Gastroesophageal sphincter (tissue), 4 donors: ENCODE measurements around the gene TOMM40. TPM values are rescaled to one million over a fixed set of nuclear protein-coding genes. Genes with fewer than 3 reads are reported as not detected.
A peak's percentile ranks its signal among the peaks of the same experiment; 100 is the strongest.

Experiments
- ATAC-seq: fragments of 150-250 bp; one replicate; pipeline ENCODE4 v1.9.1; 2016; ENCODE audit warnings: mild to moderate bottlenecking, moderate library complexity
- H3K27ac ChIP-seq, 4 donors: fragments of 200-600 bp; sonication (generic) in 3 of 4; 1 replicate in 3 of 4; 2 replicates in 1 of 4; pipeline ENCODE4 v1.5.1; 2016 to 2019
- H3K27me3 ChIP-seq: fragments of 200-600 bp; sonication (generic); one replicate; pipeline ENCODE4 v1.5.1; 2019
- H3K36me3 ChIP-seq, 2 donors: fragments of 200-600 bp; sonication (generic); one replicate each; pipeline ENCODE4 v1.5.1; 2019; ENCODE audit warnings: control low read depth in 1 of 2
- H3K4me1 ChIP-seq, 3 donors: fragments of 200-600 bp; sonication (generic); 1 replicate in 2 of 3; 2 replicates in 1 of 3; pipeline ENCODE4 v1.5.1; 2016 to 2019; ENCODE audit warnings: control low read depth in 2 of 3
- H3K4me3 ChIP-seq, 2 donors: fragments of 200-600 bp; sonication (generic); one replicate each; pipeline ENCODE4 v1.5.1; 2019; ENCODE audit warnings: mild to moderate bottlenecking in 1 of 2, moderate library complexity in 1 of 2
- H3K9me3 ChIP-seq, 3 donors: fragments of 200-600 bp; sonication (generic); one replicate each; pipeline ENCODE4 v1.5.1; 2017 to 2019; ENCODE audit warnings: control low read depth in 2 of 3
- EP300 ChIP-seq: sonication (generic); formaldehyde crosslinking; IDR thresholded peaks from one replicate; pipeline ENCODE4 v1.6.1; 2017; ENCODE audit warnings: antibody characterized with exemption, mild to moderate bottlenecking
- POLR2A ChIP-seq, 2 donors: fragments of 450-650 bp; IDR thresholded peaks; one replicate each; pipeline ENCODE4 v1.6.1; 2017; ENCODE audit warnings: antibody characterized with exemption in 2 of 2, mild to moderate bottlenecking in 2 of 2, moderate library complexity in 1 of 2
- POLR2AphosphoS5 ChIP-seq: sonication (generic); formaldehyde crosslinking; IDR thresholded peaks from one replicate; pipeline ENCODE4 v1.6.1; 2017; ENCODE audit warnings: antibody characterized with exemption
- WGBS, 2 donors: methylation state at CpG; one replicate each; pipeline ENCODE4 v1.1.5; 2018; ENCODE audit warnings: low coverage in 1 of 2; 5-methylcytosine and 5-hydroxymethylcytosine counted together
- total RNA-seq, 4 donors: library from RNA; depleted of rRNA; stranded (reverse); fragments of >200 nt; gene quantifications; one replicate each; pipeline ENCODE4 v1.1.0, GENCODE V29; 2016
- TF ChIP-seq, protein P1 (sequence below), 4 experiments: fragments of 200-600 bp in 2 of 4; fragments of 450-650 bp in 2 of 4; sonication (generic) in 1 of 4; IDR thresholded peaks; one replicate each; pipeline ENCODE4 v1.5.1; 2017 to 2019; ENCODE audit warnings: antibody characterized with exemption in 4 of 4, mild to moderate bottlenecking in 2 of 4, moderate library complexity in 2 of 4

Gene TOMM40
- total RNA-seq, 4 donors from 2014 or later, result 30.7 to 41.2 (median 33.7) TPM

DNA sequence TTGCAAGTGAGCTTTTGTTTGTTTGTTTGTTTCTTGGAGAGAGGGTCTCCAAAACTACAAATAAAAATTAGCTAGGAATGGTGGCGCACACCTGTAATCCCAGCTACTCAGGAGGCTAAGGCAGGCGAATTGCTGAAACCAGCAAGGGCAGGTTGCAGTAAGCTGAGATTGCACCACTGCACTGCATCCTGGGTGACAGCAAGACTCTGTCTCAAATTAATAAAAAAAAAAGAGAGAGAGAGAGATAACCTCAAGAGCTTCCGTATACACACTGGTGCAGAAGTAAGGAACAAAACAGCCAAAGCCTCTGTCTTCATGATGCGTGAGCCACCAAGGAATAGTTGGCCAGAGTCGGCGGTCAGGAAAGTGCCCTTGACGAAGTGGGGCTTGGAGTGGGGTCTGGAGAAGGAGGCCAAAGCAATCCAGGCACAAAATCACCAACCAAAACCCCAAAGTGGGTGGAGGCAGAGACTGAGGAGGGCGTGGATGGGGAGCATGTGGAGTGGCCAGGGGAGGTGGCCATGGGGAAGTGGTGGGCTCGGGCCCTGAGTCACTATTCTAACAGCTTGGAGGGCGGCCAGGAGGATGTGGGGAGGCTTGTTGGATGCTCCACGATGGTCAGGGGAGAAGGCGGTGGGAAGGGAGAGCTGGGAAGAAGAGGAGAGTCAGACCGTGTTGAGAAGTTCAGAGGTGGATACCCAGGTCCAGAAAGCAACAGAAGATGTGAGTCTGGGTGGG is 21.2 kb upstream of the TOMM40 start:
- TF ChIP-seq EP300 (no peak), POLR2AphosphoS5 (no peak), POLR2A (IDR thresholded peaks at IDR 0.05) (no peak)
- TF ChIP-seq, protein P1, sequence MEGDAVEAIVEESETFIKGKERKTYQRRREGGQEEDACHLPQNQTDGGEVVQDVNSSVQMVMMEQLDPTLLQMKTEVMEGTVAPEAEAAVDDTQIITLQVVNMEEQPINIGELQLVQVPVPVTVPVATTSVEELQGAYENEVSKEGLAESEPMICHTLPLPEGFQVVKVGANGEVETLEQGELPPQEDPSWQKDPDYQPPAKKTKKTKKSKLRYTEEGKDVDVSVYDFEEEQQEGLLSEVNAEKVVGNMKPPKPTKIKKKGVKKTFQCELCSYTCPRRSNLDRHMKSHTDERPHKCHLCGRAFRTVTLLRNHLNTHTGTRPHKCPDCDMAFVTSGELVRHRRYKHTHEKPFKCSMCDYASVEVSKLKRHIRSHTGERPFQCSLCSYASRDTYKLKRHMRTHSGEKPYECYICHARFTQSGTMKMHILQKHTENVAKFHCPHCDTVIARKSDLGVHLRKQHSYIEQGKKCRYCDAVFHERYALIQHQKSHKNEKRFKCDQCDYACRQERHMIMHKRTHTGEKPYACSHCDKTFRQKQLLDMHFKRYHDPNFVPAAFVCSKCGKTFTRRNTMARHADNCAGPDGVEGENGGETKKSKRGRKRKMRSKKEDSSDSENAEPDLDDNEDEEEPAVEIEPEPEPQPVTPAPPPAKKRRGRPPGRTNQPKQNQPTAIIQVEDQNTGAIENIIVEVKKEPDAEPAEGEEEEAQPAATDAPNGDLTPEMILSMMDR (IDR thresholded peaks at IDR 0.05), result no peak
- Histone ChIP-seq H3K4me1 (peaks cover 0 to 18% (median 0%) of the 10 kb centered on the region in 3 donors), H3K27ac (peak overlapping the region in 3 of 4 donors; percentile 42 to 58 (median 51)), H3K36me3 (peaks cover 0 to 85% of the 10 kb centered on the region in 2 donors), H3K4me3 (no peak overlapping the region), H3K9me3 (no peaks in the 10 kb centered on the region), H3K27me3 (no peaks in the 10 kb centered on the region)
- WGBS, 2 donors, result 61 to 66% methylated on average over 11 to 13 of the region's 13 CpGs
- no peak for ATAC-seq

DNA sequence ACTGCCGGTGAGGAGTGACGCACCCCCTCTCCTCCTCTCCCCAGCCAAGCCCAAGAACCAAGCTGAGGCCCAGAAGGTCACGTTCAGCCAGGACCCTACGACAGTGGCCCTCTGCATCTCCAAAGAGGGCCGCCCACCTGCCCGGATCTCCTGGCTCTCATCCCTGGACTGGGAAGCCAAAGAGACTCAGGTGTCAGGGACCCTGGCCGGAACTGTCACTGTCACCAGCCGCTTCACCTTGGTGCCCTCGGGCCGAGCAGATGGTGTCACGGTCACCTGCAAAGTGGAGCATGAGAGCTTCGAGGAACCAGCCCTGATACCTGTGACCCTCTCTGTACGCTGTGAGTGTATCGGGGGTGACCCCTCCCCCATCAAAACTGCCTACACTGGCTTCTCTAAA is 19.2 kb upstream of the TOMM40 start:
- TF ChIP-seq POLR2AphosphoS5 (no peak), POLR2A (IDR thresholded peaks at IDR 0.05) (no peak), EP300 (no peak)
- TF ChIP-seq, protein P1 (IDR thresholded peaks at IDR 0.05), result no peak
- H3K9me3 ChIP-seq, result no peaks in the 10 kb centered on the region
- no peak overlapping the region for H3K4me3 ChIP-seq
- ATAC-seq, result no peak
- peaks cover 0 to 18% (median 0%) of the 10 kb centered on the region in 3 donors for H3K4me1 ChIP-seq
- H3K27ac ChIP-seq, result peak overlapping the region in 2 of 4 donors; percentile 27 to 35
- no peaks in the 10 kb centered on the region for H3K27me3 ChIP-seq
- H3K36me3 ChIP-seq, result peaks cover 0 to 85% of the 10 kb centered on the region in 2 donors
- WGBS, 2 donors, result 93% methylated on average over 2 of the region's 14 CpGs; no CpG with 5 or more reads in 1 of the 2 donors

GRCh38 chr19:44872661-44873060 is 18.4 kb upstream of the TOMM40 start:
- ATAC-seq, result no peak
- Histone ChIP-seq H3K4me1 (peaks cover 0 to 14% (median 0%) of the 10 kb centered on the region in 3 donors), H3K27me3 (no peaks in the 10 kb centered on the region), H3K4me3 (no peak overlapping the region), H3K9me3 (no peaks in the 10 kb centered on the region), H3K36me3 (peaks cover 0 to 86% of the 10 kb centered on the region in 2 donors), H3K27ac (peak overlapping the region in 1 of 4 donors; percentile 25)
- WGBS, 2 donors, result 77 to 93% methylated on average over 4 of the region's 4 CpGs
- no peak for TF ChIP-seq EP300
- no peak for TF ChIP-seq POLR2AphosphoS5
- no peak for TF ChIP-seq POLR2A (IDR thresholded peaks at IDR 0.05)
- TF ChIP-seq, protein P1 (IDR thresholded peaks at IDR 0.05), result no peak

DNA sequence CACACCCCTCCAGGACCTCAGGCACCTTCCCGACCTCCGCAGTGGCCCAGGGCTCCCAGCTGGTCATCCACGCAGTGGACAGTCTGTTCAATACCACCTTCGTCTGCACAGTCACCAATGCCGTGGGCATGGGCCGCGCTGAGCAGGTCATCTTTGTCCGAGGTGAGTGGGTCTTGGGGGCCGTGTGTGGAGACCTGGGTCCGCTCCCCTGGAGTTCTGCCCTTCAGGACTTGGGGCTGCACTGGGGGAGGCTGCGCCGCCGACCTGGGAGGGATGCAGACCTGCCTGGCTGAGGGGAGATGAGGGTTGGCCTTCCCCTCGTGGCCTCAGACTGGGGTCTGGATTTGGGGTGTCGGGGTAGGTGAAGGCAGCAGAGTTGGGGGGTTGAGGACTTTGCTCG is 16.7 kb upstream of the TOMM40 start:
- 100% methylated on average over 2 of the region's 16 CpGs for WGBS, 2 donors
- H3K36me3 ChIP-seq, result peaks cover 0 to 92% of the 10 kb centered on the region in 2 donors
- TF ChIP-seq POLR2A (IDR thresholded peaks at IDR 0.05) (no peak), EP300 (no peak)
- H3K27ac ChIP-seq, result no peak overlapping the region
- no peak for ATAC-seq
- no peaks in the 10 kb centered on the region for H3K9me3 ChIP-seq
- no peaks in the 10 kb centered on the region for H3K27me3 ChIP-seq
- H3K4me3 ChIP-seq, result no peak overlapping the region
- peaks cover 0 to 8% (median 0%) of the 10 kb centered on the region in 3 donors for H3K4me1 ChIP-seq

DNA sequence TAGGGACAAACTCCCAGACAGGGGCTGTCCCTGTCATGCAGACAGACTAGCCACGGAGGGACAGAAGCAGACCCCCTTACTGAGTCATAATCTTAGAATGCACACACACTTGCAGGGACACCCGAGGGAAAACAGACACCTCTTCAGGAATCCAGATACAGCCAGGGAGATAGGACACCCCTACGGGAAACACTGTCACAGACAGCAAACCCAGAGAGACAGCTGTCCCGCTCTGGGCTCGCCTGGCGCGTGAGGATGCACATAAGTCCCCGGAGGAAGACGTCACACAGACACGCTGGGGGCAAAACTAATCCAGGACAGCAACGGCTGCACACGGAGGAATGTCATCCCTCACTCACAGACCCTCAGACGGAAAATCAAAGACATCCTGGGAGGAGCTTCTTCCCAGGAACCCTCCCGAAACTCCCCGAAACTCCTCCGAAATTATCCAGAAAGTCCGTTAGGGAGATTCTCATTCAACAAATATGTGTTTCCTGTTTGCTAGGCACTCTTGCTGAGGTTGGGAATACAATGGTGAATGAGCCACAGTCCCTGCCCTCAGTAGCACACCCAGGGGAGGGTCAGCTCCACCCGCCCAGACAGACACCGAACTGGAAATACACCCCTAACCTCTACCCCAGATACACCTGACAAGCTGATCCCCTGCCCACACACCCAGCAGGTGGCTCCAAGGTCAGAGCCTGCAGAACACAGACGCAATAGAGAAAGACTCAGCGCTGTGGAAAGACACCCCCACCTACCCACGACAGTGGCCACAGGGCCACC is 15.2 kb upstream of the TOMM40 start:
- Histone ChIP-seq H3K4me3 (no peak overlapping the region), H3K27me3 (no peaks in the 10 kb centered on the region), H3K27ac (peak overlapping the region in 2 of 4 donors; percentile 31 to 47), H3K36me3 (peaks cover 0 to 91% of the 10 kb centered on the region in 2 donors), H3K9me3 (no peaks in the 10 kb centered on the region), H3K4me1 (no peaks in the 10 kb centered on the region)
- 56 to 61% methylated on average over 2 to 17 of the region's 22 CpGs for WGBS, 2 donors
- ATAC-seq, result no peak
- TF ChIP-seq POLR2AphosphoS5 (no peak), EP300 (no peak), POLR2A (IDR thresholded peaks at IDR 0.05) (no peak)
- TF ChIP-seq, protein P1 (IDR thresholded peaks at IDR 0.05), result no peak
